MCF 10A (cell line): ENCODE results near the gene ADAM17. TPM values are rescaled to one million over a fixed set of nuclear protein-coding genes. Genes with fewer than 3 reads are reported as not detected.
A peak's percentile ranks its signal among the peaks of the same experiment; 100 is the strongest.

Experiments
- BruUV-seq: library from RNA; stranded (reverse); fragments of 400-500 nt; replicated peaks from 2 replicates; lab custom pipeline; 2021; lab: Mats Ljungman, UMichigan
- CTCF ChIA-PET: fragments of 300-600 bp; sonication (Branson Sonifier 250); formaldehyde crosslinking; extraction: SDS; loops from one replicate; lab custom pipeline; 2021; ENCODE audit warnings: antibody characterized with exemption, inconsistent platforms; lab: Yijun Ruan, JAX
- POLR2A ChIA-PET: fragments of 300-600, 350-650 bp; sonication (Branson Sonifier 250); formaldehyde crosslinking; extraction: SDS; loops from one replicate; lab custom pipeline; 2020; ENCODE audit warnings: antibody characterized with exemption, inconsistent platforms; lab: Yijun Ruan, JAX
- DNase-seq: peaks from one replicate; pipeline ENCODE4 v3.0.0-alpha.2; 2018; ENCODE audit not compliant: unreplicated experiment
- H3K27ac Mint-ChIP-seq: one replicate; pipeline ENCODE4 v1.8.0; 2022; ENCODE audit warnings: mild to moderate bottlenecking, low read depth, mixed read lengths; ENCODE audit not compliant: unreplicated experiment
- H3K27me3 Mint-ChIP-seq: one replicate; pipeline ENCODE4 v1.8.0; 2022; ENCODE audit warnings: mixed read lengths; ENCODE audit not compliant: insufficient read depth, unreplicated experiment
- H3K36me3 Mint-ChIP-seq: one replicate; pipeline ENCODE4 v1.8.0; 2022; ENCODE audit warnings: mild to moderate bottlenecking, moderate library complexity, mixed read lengths; ENCODE audit not compliant: insufficient read depth, unreplicated experiment
- H3K4me1 Mint-ChIP-seq: one replicate; pipeline ENCODE4 v1.8.0; 2022; ENCODE audit warnings: mixed read lengths; ENCODE audit not compliant: insufficient read depth, unreplicated experiment
- H3K4me3 Mint-ChIP-seq: one replicate; pipeline ENCODE4 v1.8.0; 2022; ENCODE audit warnings: mild to moderate bottlenecking, moderate library complexity, mixed read lengths; ENCODE audit not compliant: unreplicated experiment
- H3K9me3 Mint-ChIP-seq: one replicate; pipeline ENCODE4 v1.8.0; 2022; ENCODE audit warnings: mixed read lengths; ENCODE audit not compliant: unreplicated experiment
- CTCF ChIP-seq: fragments of 200-600 bp; IDR thresholded peaks from one replicate; pipeline ENCODE4 v1.8.0; 2022; ENCODE audit warnings: antibody characterized with exemption, mild to moderate bottlenecking; ENCODE audit not compliant: unreplicated experiment
- intact Hi-C: fragments of 100-400 bp; cut with micrococcal nuclease; formaldehyde crosslinking; loops from 2 replicates; pipeline ENCODE4 v1.14.1; 2022
- total RNA-seq: library from RNA; stranded (reverse); gene quantifications from 2 replicates; pipeline ENCODE4 v1.2.3, GENCODE V29; 2022

Gene ADAM17
- total RNA-seq, 1 experiment from 2014 or later = 44.3 TPM

GRCh38 chr2:9538000-9538507 is 17.6 kb downstream of the ADAM17 start:
- CTCF ChIA-PET = no interaction called here
- BruUV-seq = no TSS peak
- no peak overlapping the region for H3K4me3 Mint-ChIP-seq
- H3K4me1 Mint-ChIP-seq = peaks cover 14% of the 10 kb centered on the region
- POLR2A ChIA-PET = interaction anchor here (0.6 to 4.6 kb wide), 9 partner anchors 9 to 459 kb away, joined by 3 to 41 read pairs (median 4); partner anchors contain the start of genes ADAM17 and ITGB1BP1
- H3K36me3 Mint-ChIP-seq = peaks cover 39% of the 10 kb centered on the region
- H3K9me3 Mint-ChIP-seq = no peaks in the 10 kb centered on the region
- no peaks in the 10 kb centered on the region for H3K27me3 Mint-ChIP-seq
- peak; percentile 85 for DNase-seq
- intact Hi-C loops = no loop called here
- H3K27ac Mint-ChIP-seq = peak overlapping the region; percentile 79
- no peak for TF ChIP-seq CTCF

- no peak overlapping the region for H3K4me3 Mint-ChIP-seq
- ChIA-PET CTCF (interaction anchor here (1.0 kb wide), 1 partner anchor 234 kb away, joined by 3 read pairs; no protein-coding TSS in a partner anchor), POLR2A (interaction anchor here (0.7 to 4.6 kb wide), 5 partner anchors 10 to 520 kb away, joined by 3 to 41 read pairs (median 4); partner anchors contain the start of gene ADAM17)
- BruUV-seq = no TSS peak
- peak overlapping the region; percentile 46 for H3K27ac Mint-ChIP-seq
- no peaks in the 10 kb centered on the region for H3K27me3 Mint-ChIP-seq
- no peaks in the 10 kb centered on the region for H3K9me3 Mint-ChIP-seq
- peaks cover 14% of the 10 kb centered on the region for H3K4me1 Mint-ChIP-seq
- TF ChIP-seq CTCF = no peak
- intact Hi-C loops = no loop called here
- DNase-seq = no peak
- H3K36me3 Mint-ChIP-seq = peaks cover 38% of the 10 kb centered on the region
These were observed 19.1 kb downstream of the ADAM17 start for GRCh38 chr2:9536504-9536903.

- Mint-ChIP-seq H3K36me3 (peaks cover 38% of the 10 kb centered on the region), H3K27ac (peak overlapping the region; percentile 51), H3K9me3 (no peaks in the 10 kb centered on the region), H3K4me1 (peaks cover 14% of the 10 kb centered on the region), H3K4me3 (no peak overlapping the region), H3K27me3 (no peaks in the 10 kb centered on the region)
- CTCF ChIA-PET = no interaction called here
- intact Hi-C loops = no loop called here
- DNase-seq = no peak
- POLR2A ChIA-PET = interaction anchor here (0.7 to 2.3 kb wide), 6 partner anchors 9 to 873 kb away, joined by 3 to 11 read pairs (median 3); no protein-coding TSS in a partner anchor
- TF ChIP-seq CTCF = no peak
- no TSS peak for BruUV-seq
These were observed 20.5 kb downstream of the ADAM17 start for GRCh38 chr2:9535177-9535576.

GRCh38 chr2:9533663-9534062 is 22.0 kb downstream of the ADAM17 start:
- peaks cover 8% of the 10 kb centered on the region for H3K4me1 Mint-ChIP-seq
- CTCF ChIA-PET = interaction anchor here (0.6 to 0.9 kb wide), 4 partner anchors 98 to 1107 kb away, joined by 3 to 6 read pairs (median 4); no protein-coding TSS in a partner anchor

More at GRCh38 chr2:9533663-9534062, 22.0 kb downstream of the ADAM17 start:
- TF ChIP-seq CTCF = no peak
- no peaks in the 10 kb centered on the region for H3K9me3 Mint-ChIP-seq
- intact Hi-C loops = no loop called here
- no peaks in the 10 kb centered on the region for H3K27me3 Mint-ChIP-seq
- BruUV-seq = no TSS peak
- H3K4me3 Mint-ChIP-seq = no peak overlapping the region
- no peak for DNase-seq
- peaks cover 48% of the 10 kb centered on the region for H3K36me3 Mint-ChIP-seq
- POLR2A ChIA-PET = interaction anchor here (0.7 to 1.4 kb wide), 4 partner anchors 9 to 25 kb away, joined by 4 to 6 read pairs (median 4); partner anchors contain the start of gene ADAM17
- no peak overlapping the region for H3K27ac Mint-ChIP-seq
